Panc1 (cell line): ENCODE data around the gene NCDN. TPM values are rescaled to one million over a fixed set of nuclear protein-coding genes. Genes with fewer than 3 reads are reported as not detected.
"Not testable (repeated sequence)": the region's sequence is repeated elsewhere in the genome, so short reads cannot be mapped to it uniquely, and the experiment has no call there.

Source experiments
- ATAC-seq: fragments of 200-7000 bp; cut with Tn5 transposase; 2 replicates; pipeline ENCODE4 v1.9.1; 2020; ENCODE audit warnings: mild to moderate bottlenecking, moderate library complexity
- BruUV-seq: library from RNA; stranded (reverse); fragments of 400-500 nt; replicated peaks from 2 replicates; lab custom pipeline; 2021; lab: Mats Ljungman, UMichigan
- CTCF ChIA-PET: fragments of 300-600 bp; sonication (Branson Sonifier 250); formaldehyde crosslinking; loops from one replicate; lab custom pipeline; 2022; ENCODE audit warnings: antibody characterized with exemption; lab: Charles Lee
- POLR2A ChIA-PET: fragments of 300-600 bp; sonication (Branson Sonifier 250); formaldehyde crosslinking; loops from one replicate; lab custom pipeline; 2022; ENCODE audit warnings: antibody characterized with exemption; lab: Charles Lee
- DNase-seq: peaks from one replicate; pipeline ENCODE4 v3.0.0-alpha.2; 2010; ENCODE audit warnings: low read depth, low spot score
- H3K27ac ChIP-seq: 2 replicates; pipeline ENCODE4 v1.5.1; 2011; ENCODE audit warnings: mild to moderate bottlenecking, low read length, inconsistent platforms
- H3K27me3 ChIP-seq: fragments of 200-500 bp; sonication (Bioruptor generic); 2 replicates; pipeline ENCODE4 v1.6.0; 2014; ENCODE audit warnings: low read length, inconsistent platforms; ENCODE audit not compliant: control insufficient read depth, insufficient read depth
- H3K36me3 ChIP-seq: fragments of 200-500 bp; sonication (Bioruptor generic); 2 replicates; pipeline ENCODE4 v1.5.1; 2014; ENCODE audit warnings: inconsistent platforms, mild to moderate bottlenecking, low read length, moderate library complexity; ENCODE audit not compliant: control insufficient read depth, insufficient read depth
- H3K4me1 ChIP-seq: 2 replicates; pipeline ENCODE4 v1.5.1; 2011; ENCODE audit warnings: inconsistent platforms, mild to moderate bottlenecking, low read length, moderate library complexity; ENCODE audit not compliant: control insufficient read depth, insufficient read depth
- H3K4me3 ChIP-seq, 2 experiments: 2 replicates each; pipeline ENCODE4 v1.5.1; 2011 to 2012; ENCODE audit warnings: low read depth in 2 of 2, low read length in 2 of 2, mild to moderate bottlenecking in 2 of 2, inconsistent platforms in 1 of 2, moderate library complexity in 1 of 2
- H3K9me3 ChIP-seq: fragments of 200-500 bp; sonication (Bioruptor generic); 2 replicates; pipeline ENCODE4 v1.5.1; 2014; ENCODE audit warnings: low read depth, mild to moderate bottlenecking, inconsistent platforms, low read length, moderate library complexity; ENCODE audit not compliant: control insufficient read depth, insufficient read depth
- POLR2AphosphoS5 ChIP-seq: IDR thresholded peaks from 2 replicates; pipeline ENCODE4 v1.6.1; 2012; ENCODE audit warnings: mild to moderate bottlenecking, low read depth, low read length, moderate library complexity
- REST ChIP-seq, 2 experiments: IDR thresholded peaks; 2 replicates each; pipeline ENCODE4 v1.6.1; 2011 to 2012; ENCODE audit warnings: low read depth in 2 of 2, control low read depth in 1 of 2, low read length in 1 of 2, mild to moderate bottlenecking in 1 of 2, moderate library complexity in 1 of 2; ENCODE audit not compliant: insufficient read depth in 1 of 2
- SIN3A ChIP-seq: IDR thresholded peaks from 2 replicates; pipeline ENCODE4 v1.6.1; 2012; ENCODE audit warnings: low read depth, mild to moderate bottlenecking, low read length, moderate library complexity, borderline replicate concordance; ENCODE audit not compliant: insufficient read depth
- TCF7L2 ChIP-seq: IDR thresholded peaks from 2 replicates; pipeline ENCODE4 v1.6.1; 2011; ENCODE audit warnings: mild to moderate bottlenecking, low read depth, low read length, inconsistent platforms
- in situ Hi-C: cut with HindIII; loops from 2 replicates; pipeline ENCODE4 v1.10.0; 2016; ENCODE audit warnings: low sequenced_read_pairs, low pct_unique_long_range_greater_than_20kb
- intact Hi-C: fragments of 100-400 bp; cut with micrococcal nuclease; formaldehyde crosslinking; loops from one replicate; pipeline ENCODE4 v1.10.0; 2022; ENCODE audit not compliant: unreplicated experiment
- total RNA-seq: library from RNA; stranded (reverse); gene quantifications from one replicate; pipeline ENCODE4 v1.2.1, GENCODE V29; 2021; ENCODE audit not compliant: unreplicated experiment
- TF ChIP-seq, protein P1 (sequence below): fragments of 450-650 bp; IDR thresholded peaks from 2 replicates; pipeline ENCODE4 v1.5.1; 2017; ENCODE audit warnings: mild to moderate bottlenecking

The NCDN gene
- total RNA-seq, 1 experiment from 2014 or later: 64.1 TPM

DNA sequence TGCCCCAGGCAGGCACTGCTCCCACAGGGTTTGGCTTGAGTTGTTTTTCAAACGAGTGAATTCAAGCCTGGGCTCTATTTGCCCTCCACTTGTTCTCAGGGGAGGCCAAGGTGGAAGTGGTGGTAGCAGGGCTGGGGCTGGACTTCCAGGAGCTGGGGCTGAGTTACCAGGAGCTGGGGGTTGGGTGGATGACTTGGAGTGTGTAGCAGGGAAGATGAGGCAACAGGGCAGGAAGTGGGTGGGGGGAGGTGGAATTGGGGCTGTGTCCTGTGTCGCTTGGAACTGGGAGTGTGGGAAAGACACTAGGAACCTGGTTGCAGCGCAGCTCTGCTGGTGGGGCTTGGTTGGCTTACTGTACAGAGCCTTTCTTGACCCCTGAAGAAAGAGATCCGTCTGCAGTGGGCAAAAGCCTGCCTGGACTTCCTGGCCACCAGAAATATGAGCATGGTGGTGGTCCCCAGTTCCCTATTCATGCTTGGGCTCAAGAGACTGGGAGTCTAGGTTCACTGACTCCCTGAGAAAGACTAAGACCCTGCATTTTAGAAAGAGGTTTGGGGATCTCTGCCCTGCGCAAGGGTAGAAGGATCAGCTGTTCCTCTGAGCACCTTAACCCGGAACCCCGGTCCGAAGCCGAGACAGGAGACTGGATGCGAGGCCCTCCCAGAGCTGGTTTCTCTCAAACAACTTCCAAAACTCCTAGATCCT, 18.6 kb downstream of the NCDN start:
- ATAC-seq: no peak
- no peak for DNase-seq
- Histone ChIP-seq H3K36me3 (no peaks in the 10 kb centered on the region), H3K4me3 (no peak overlapping the region), H3K4me1 (peaks cover 4% of the 10 kb centered on the region), H3K27ac (no peak overlapping the region), H3K9me3 (no peaks in the 10 kb centered on the region), H3K27me3 (no peaks in the 10 kb centered on the region)
- in situ Hi-C loops: no loop called here
- no peak for TF ChIP-seq REST (IDR thresholded peaks at IDR 0.05; ENCODE audit: insufficient read depth in 1 of 2, low read depth in 2 of 2, low read length in 1 of 2)
- TF ChIP-seq TCF7L2: no peak
- no peak for TF ChIP-seq SIN3A
- TF ChIP-seq POLR2AphosphoS5: no peak
- TF ChIP-seq, protein P1, sequence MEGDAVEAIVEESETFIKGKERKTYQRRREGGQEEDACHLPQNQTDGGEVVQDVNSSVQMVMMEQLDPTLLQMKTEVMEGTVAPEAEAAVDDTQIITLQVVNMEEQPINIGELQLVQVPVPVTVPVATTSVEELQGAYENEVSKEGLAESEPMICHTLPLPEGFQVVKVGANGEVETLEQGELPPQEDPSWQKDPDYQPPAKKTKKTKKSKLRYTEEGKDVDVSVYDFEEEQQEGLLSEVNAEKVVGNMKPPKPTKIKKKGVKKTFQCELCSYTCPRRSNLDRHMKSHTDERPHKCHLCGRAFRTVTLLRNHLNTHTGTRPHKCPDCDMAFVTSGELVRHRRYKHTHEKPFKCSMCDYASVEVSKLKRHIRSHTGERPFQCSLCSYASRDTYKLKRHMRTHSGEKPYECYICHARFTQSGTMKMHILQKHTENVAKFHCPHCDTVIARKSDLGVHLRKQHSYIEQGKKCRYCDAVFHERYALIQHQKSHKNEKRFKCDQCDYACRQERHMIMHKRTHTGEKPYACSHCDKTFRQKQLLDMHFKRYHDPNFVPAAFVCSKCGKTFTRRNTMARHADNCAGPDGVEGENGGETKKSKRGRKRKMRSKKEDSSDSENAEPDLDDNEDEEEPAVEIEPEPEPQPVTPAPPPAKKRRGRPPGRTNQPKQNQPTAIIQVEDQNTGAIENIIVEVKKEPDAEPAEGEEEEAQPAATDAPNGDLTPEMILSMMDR: no peak
- TSS peak; percentile 59 for BruUV-seq
- ChIA-PET POLR2A (no interaction called here), CTCF (no interaction called here)
- intact Hi-C loops: no loop called here

- BruUV-seq, CTCF ChIA-PET: not testable (repeated sequence)
Observed at GRCh38 chr1:35576766-35577070, 19.1 kb downstream of the NCDN start.

GRCh38 chr1:35577071-35577998, 19.7 kb downstream of the NCDN start:
- CTCF ChIA-PET: no interaction called here
- in situ Hi-C loops: no loop called here
- H3K4me3 ChIP-seq: no peak overlapping the region
- H3K27me3 ChIP-seq: no peaks in the 10 kb centered on the region
- no peak overlapping the region for H3K27ac ChIP-seq
- POLR2A ChIA-PET: no interaction called here
- DNase-seq (no peak), ATAC-seq (no peak)
- TF ChIP-seq TCF7L2 (no peak), SIN3A (no peak), POLR2AphosphoS5 (no peak)
- TF ChIP-seq, protein P1: no peak
- no peaks in the 10 kb centered on the region for H3K36me3 ChIP-seq
- no TSS peak for BruUV-seq
- peaks cover 4% of the 10 kb centered on the region for H3K4me1 ChIP-seq
- H3K9me3 ChIP-seq: no peaks in the 10 kb centered on the region
- intact Hi-C loops: no loop called here

More at GRCh38 chr1:35576766-35577070, 19.1 kb downstream of the NCDN start:
- H3K36me3 ChIP-seq, H3K4me1 ChIP-seq, H3K27me3 ChIP-seq, POLR2A ChIA-PET, intact Hi-C loops, H3K9me3 ChIP-seq, H3K27ac ChIP-seq, ATAC-seq, H3K4me3 ChIP-seq, DNase-seq, in situ Hi-C loops: not testable (repeated sequence)
